Natural killer cell (primary cell): Measurements from ENCODE around the gene REEP1. TPM values are rescaled to one million over a fixed set of nuclear protein-coding genes. Genes with fewer than 3 reads are reported as not detected.

Experiments
- ATAC-seq, 3 donors: fragments of 150-1000 bp in 2 of 3; fragments of 200-7000 bp in 1 of 3; cut with Tn5 transposase; 1 replicate in 1 of 3; 2 replicates in 2 of 3; pipeline ENCODE4 v1.10.0; 2021; ENCODE audit warnings: mild to moderate bottlenecking in 2 of 3, moderate library complexity in 2 of 3
- DNase-seq, 2 donors: peaks; one replicate each; pipeline versions ENCODE4 v3.0.0 to v3.0.0-alpha.2; 2013 to 2021; ENCODE audit warnings: mixed read lengths in 1 of 2
- H3K27ac ChIP-seq: one replicate; pipeline ENCODE4 v1.5.1; 2013; ENCODE audit warnings: mild to moderate bottlenecking, low read length
- H3K27me3 ChIP-seq: one replicate; pipeline ENCODE4 v1.6.1; 2013; ENCODE audit warnings: low read length; ENCODE audit not compliant: control insufficient read depth, insufficient read depth
- H3K36me3 ChIP-seq: one replicate; pipeline ENCODE4 v1.6.1; 2013; ENCODE audit warnings: low read length; ENCODE audit not compliant: control insufficient read depth, insufficient read depth
- H3K4me1 ChIP-seq: one replicate; pipeline ENCODE4 v1.6.1; 2013; ENCODE audit warnings: low read length; ENCODE audit not compliant: control insufficient read depth, insufficient read depth
- H3K4me3 ChIP-seq: one replicate; pipeline ENCODE4 v1.5.1; 2013; ENCODE audit warnings: low read length
- H3K9me3 ChIP-seq: one replicate; pipeline ENCODE4 v1.6.1; 2013; ENCODE audit warnings: low read length; ENCODE audit not compliant: control insufficient read depth, insufficient read depth
- H3K27ac Mint-ChIP-seq, 2 donors: one replicate each; pipeline ENCODE4 v1.8.0; 2022; ENCODE audit warnings: mild to moderate bottlenecking in 2 of 2, mixed read lengths in 2 of 2, moderate library complexity in 1 of 2
- H3K27me3 Mint-ChIP-seq, 2 donors: one replicate each; pipeline ENCODE4 v1.8.0; 2022; ENCODE audit warnings: low read depth in 2 of 2, mixed read lengths in 2 of 2
- H3K36me3 Mint-ChIP-seq: one replicate; pipeline ENCODE4 v1.8.0; 2022; ENCODE audit warnings: mixed read lengths
- H3K4me1 Mint-ChIP-seq, 2 donors: one replicate each; pipeline ENCODE4 v1.8.0; 2022; ENCODE audit warnings: mixed read lengths in 2 of 2
- H3K4me3 Mint-ChIP-seq: one replicate; pipeline ENCODE4 v1.8.0; 2022; ENCODE audit warnings: mild to moderate bottlenecking, moderate library complexity, mixed read lengths
- H3K9me3 Mint-ChIP-seq, 2 donors: one replicate each; pipeline ENCODE4 v1.8.0; 2022; ENCODE audit warnings: mixed read lengths in 2 of 2
- CTCF ChIP-seq: fragments of 200-600 bp; IDR thresholded peaks from one replicate; pipeline ENCODE4 v1.8.0; 2022; ENCODE audit warnings: antibody characterized with exemption
- WGBS: methylation state at CpG from one replicate; pipeline ENCODE4 v1.1.7; 2013; ENCODE audit warnings: missing lambda C conversion rate; ENCODE audit not compliant: insufficient coverage; 5-methylcytosine and 5-hydroxymethylcytosine counted together
- intact Hi-C: fragments of 100-400 bp; cut with micrococcal nuclease; formaldehyde crosslinking; loops from one replicate; pipeline ENCODE4 v1.14.2; 2022
- total RNA-seq, 4 donors: library from RNA; stranded (reverse); fragments of 120-200 nt in 1 of 4; gene quantifications; one replicate each; pipeline versions ENCODE4 v1.2.3 to v1.2.4, GENCODE V29; 2013 to 2022

REEP1 gene
- total RNA-seq, 3 donors from 2014 or later (not counting 1 experiment from before 2014, with no cell fraction given) = 0.10 TPM; not detected in 2

GRCh38 chr2:86263956-86264355 is 73.5 kb downstream of the REEP1 start:
- Mint-ChIP-seq H3K27me3 (peaks cover 4 to 24% of the 10 kb centered on the region in 2 donors), H3K36me3 (no peaks in the 10 kb centered on the region), H3K4me1 (no peaks in the 10 kb centered on the region), H3K9me3 (no peaks in the 10 kb centered on the region), H3K27ac (no peak overlapping the region), H3K4me3 (no peak overlapping the region)
- Histone ChIP-seq H3K4me3 (no peak overlapping the region), H3K27ac (no peak overlapping the region), H3K9me3 (no peaks in the 10 kb centered on the region), H3K4me1 (no peaks in the 10 kb centered on the region), H3K27me3 (no peaks in the 10 kb centered on the region), H3K36me3 (no peaks in the 10 kb centered on the region)
- no peak for ATAC-seq
- intact Hi-C loops = no loop called here
- no peak for TF ChIP-seq CTCF
- WGBS = 84% methylated on average over 6 of the region's 6 CpGs
- DNase-seq = no peak

- H3K27me3 Mint-ChIP-seq = peaks cover 4 to 7% of the 10 kb centered on the region in 2 donors
- H3K27ac Mint-ChIP-seq = no peak overlapping the region
- Histone ChIP-seq H3K36me3 (no peaks in the 10 kb centered on the region), H3K4me3 (no peak overlapping the region), H3K4me1 (no peaks in the 10 kb centered on the region), H3K27ac (no peak overlapping the region), H3K9me3 (no peaks in the 10 kb centered on the region), H3K27me3 (no peaks in the 10 kb centered on the region)
- no peaks in the 10 kb centered on the region for H3K36me3 Mint-ChIP-seq
- no peaks in the 10 kb centered on the region for H3K4me1 Mint-ChIP-seq
- intact Hi-C loops = no loop called here
- no peak for TF ChIP-seq CTCF
- ATAC-seq = no peak
- H3K4me3 Mint-ChIP-seq = no peak overlapping the region
- no peaks in the 10 kb centered on the region for H3K9me3 Mint-ChIP-seq
- DNase-seq = no peak
- WGBS = 96% methylated on average over 2 of the region's 2 CpGs
Measured at GRCh38 chr2:86260978-86261377, 76.4 kb downstream of the REEP1 start.

GRCh38 chr2:86258106-86258505 is 79.3 kb downstream of the REEP1 start:
- H3K4me3 ChIP-seq = no peak overlapping the region
- H3K27ac ChIP-seq = no peak overlapping the region
- TF ChIP-seq CTCF = no peak
- no peaks in the 10 kb centered on the region for H3K4me1 ChIP-seq
- Mint-ChIP-seq H3K9me3 (no peaks in the 10 kb centered on the region), H3K4me3 (no peak overlapping the region), H3K4me1 (no peaks in the 10 kb centered on the region), H3K27ac (no peak overlapping the region), H3K27me3 (no peaks in the 10 kb centered on the region), H3K36me3 (no peaks in the 10 kb centered on the region)
- DNase-seq = no peak
- intact Hi-C loops = no loop called here
- no peak for ATAC-seq
- no peaks in the 10 kb centered on the region for H3K36me3 ChIP-seq
- WGBS = 100% methylated on average over 2 of the region's 2 CpGs
- no peaks in the 10 kb centered on the region for H3K9me3 ChIP-seq
- H3K27me3 ChIP-seq = no peaks in the 10 kb centered on the region

GRCh38 chr2:86256982-86257381 is 80.4 kb downstream of the REEP1 start:
- H3K36me3 Mint-ChIP-seq = no peaks in the 10 kb centered on the region
- no peak overlapping the region for H3K4me3 Mint-ChIP-seq
- Histone ChIP-seq H3K4me1 (no peaks in the 10 kb centered on the region), H3K9me3 (no peaks in the 10 kb centered on the region), H3K36me3 (no peaks in the 10 kb centered on the region), H3K27me3 (no peaks in the 10 kb centered on the region), H3K27ac (no peak overlapping the region), H3K4me3 (no peak overlapping the region)
- TF ChIP-seq CTCF = no peak
- DNase-seq (no peak), ATAC-seq (no peak)
- no peaks in the 10 kb centered on the region for H3K9me3 Mint-ChIP-seq
- no peaks in the 10 kb centered on the region for H3K4me1 Mint-ChIP-seq
- no peak overlapping the region for H3K27ac Mint-ChIP-seq
- 47% methylated on average over 2 of the region's 3 CpGs for WGBS
- no peaks in the 10 kb centered on the region for H3K27me3 Mint-ChIP-seq
- intact Hi-C loops = no loop called here
